Neuron (in vitro differentiated cells): Measurements from ENCODE around the gene ATP11A.

Experiments used
- H2AFZ ChIP-seq: one replicate; pipeline ENCODE4 v1.6.1; 2013; ENCODE audit warnings: low read depth, mild to moderate bottlenecking, inconsistent platforms, low read length, moderate library complexity
- H3K27me3 ChIP-seq: one replicate; pipeline ENCODE4 v1.6.1; 2013; ENCODE audit warnings: low read length; ENCODE audit not compliant: insufficient read depth
- H3K36me3 ChIP-seq: one replicate; pipeline ENCODE4 v1.6.1; 2013; ENCODE audit warnings: low read length; ENCODE audit not compliant: insufficient read depth
- H3K4me1 ChIP-seq: one replicate; pipeline ENCODE4 v1.6.1; 2013; ENCODE audit warnings: low read length; ENCODE audit not compliant: insufficient read depth
- H3K4me3 ChIP-seq: 2 replicates; pipeline ENCODE4 v1.5.1; 2013; ENCODE audit warnings: mild to moderate bottlenecking, low read length, moderate library complexity
- H3K9me3 ChIP-seq: one replicate; pipeline ENCODE4 v1.6.1; 2013; ENCODE audit warnings: low read length

ATP11A gene

DNA sequence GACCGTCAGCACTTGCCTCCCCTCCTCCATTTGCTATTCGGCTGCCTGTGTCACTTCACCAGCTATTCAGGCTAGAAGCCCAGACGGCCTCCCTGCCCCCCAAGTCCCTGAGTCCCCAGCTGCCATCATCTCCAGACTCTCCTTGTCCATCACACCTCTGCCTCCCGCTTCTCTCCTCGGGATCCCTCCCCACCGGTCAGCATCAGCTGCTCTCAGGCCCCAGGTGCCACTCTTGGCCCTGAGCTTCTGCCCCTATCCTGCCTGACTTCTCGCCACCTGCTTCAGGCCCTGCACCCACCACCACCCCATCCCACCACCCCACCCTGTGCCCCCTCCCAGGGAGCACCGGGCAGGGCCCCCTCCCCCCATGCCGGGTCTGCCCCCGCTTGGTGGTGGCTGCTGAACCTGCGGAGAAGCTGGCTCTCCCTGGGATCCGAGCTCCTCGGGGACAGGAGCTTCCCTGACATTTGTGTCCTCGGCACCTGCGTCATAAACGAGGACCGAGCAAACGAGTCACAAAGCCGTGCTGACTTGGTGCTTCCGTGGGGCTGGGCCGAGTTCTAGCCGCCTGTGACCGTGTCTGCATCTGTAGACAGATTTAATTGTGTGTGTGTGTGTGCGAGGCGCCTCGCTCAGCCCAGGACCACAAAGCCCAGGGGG is 208.9 kb downstream of the ATP11A start:
- Histone ChIP-seq H3K36me3 (no peaks in the 10 kb centered on the region), H3K4me1 (peaks cover 13% of the 10 kb centered on the region), H3K4me3 (no peak overlapping the region), H3K27me3 (peaks cover 6% of the 10 kb centered on the region), H3K9me3 (peaks cover 2% of the 10 kb centered on the region), H2AFZ (no peak overlapping the region)

DNA sequence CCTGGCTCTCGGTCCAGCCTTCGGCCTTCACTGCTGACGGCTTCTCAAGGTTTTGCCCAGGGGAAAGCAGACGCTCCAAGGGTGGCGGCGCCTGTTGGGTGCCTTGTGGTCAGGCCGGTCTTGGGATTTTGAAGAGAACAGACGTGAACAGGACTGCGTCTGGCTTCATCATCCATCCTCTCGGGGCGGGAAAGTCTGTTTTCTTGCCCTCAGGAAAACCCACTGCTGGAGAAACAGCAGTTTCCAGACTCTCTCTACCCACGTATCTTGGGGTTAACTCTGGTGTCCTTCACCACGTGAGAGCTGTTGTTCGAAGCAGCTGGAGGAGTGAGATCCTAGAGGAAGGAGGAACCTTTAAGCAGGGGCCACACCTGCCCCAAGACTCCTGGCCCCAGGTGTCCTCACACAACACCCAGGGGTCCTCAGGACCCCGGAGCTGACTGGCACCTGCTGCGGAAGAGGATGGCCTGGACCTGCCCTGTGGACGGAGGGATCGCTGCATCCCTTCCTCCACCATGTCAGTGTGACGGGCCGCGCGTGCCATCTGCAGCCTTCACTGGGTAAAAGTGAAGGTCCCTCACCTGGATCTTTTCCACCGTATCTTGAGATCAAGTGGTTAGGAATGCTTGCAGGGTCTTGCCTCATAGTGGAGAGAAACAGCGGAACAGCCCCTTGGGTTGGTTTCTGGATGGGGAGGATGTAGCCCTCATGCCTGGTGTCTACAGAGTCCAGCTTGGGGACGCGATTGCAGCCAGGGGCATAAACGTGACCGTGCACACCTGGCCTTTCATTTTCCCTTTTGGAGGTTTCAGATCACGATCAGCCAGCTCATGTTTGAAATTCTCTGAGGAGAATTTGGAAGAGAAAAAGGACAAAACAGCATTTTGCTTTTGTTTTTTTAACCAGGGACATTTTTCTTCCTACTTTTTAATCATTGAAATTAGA is 209.7 kb downstream of the ATP11A start:
- H3K27me3 ChIP-seq: peaks cover 6% of the 10 kb centered on the region
- peaks cover 6% of the 10 kb centered on the region for H3K9me3 ChIP-seq
- no peak overlapping the region for H3K4me3 ChIP-seq
- H2AFZ ChIP-seq: no peak overlapping the region
- no peaks in the 10 kb centered on the region for H3K36me3 ChIP-seq
- peaks cover 10% of the 10 kb centered on the region for H3K4me1 ChIP-seq

DNA sequence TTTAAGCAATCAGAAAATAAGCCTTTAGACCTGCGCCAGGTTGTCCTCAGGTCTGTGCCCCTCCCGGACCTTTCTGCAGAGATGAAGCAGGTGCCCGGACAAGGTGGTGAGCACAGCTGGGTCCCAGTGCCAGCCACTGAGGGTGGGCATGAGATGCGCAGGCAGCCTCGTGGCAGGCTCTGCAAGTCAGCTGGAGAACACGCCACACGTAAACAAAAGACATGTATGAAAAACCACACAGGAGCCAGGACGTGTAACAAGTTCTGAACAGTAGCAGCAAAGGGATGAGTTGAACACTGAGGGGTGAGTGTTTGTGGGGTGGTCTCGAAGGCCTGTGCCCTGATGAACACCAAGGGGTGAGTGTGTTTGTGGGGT is 210.4 kb downstream of the ATP11A start:
- H3K4me1 ChIP-seq: peaks cover 3% of the 10 kb centered on the region
- no peaks in the 10 kb centered on the region for H3K36me3 ChIP-seq
- peaks cover 9% of the 10 kb centered on the region for H3K9me3 ChIP-seq
- H3K27me3 ChIP-seq: peaks cover 3% of the 10 kb centered on the region
- H2AFZ ChIP-seq: no peak overlapping the region
- H3K4me3 ChIP-seq: no peak overlapping the region

DNA sequence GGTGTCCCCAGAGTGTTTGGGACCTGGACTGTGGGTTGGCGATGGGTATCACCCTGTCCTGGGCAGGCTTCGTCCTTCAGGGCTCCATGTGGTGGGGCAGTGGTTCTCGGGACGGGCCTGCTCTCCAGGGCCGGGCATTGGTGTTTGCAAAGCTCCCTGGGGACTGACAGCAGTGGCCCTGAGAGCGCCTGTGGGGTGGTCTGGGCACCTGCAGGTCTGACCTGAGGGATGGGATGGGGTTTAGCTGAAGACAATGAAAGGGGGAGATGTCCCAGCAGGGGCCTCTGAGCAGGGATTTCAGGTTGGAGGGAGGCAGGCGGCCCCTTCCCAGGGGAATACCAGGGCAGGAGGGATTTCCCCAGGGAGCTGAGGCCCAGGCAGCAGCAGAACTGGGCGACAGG is 210.9 kb downstream of the ATP11A start:
- Histone ChIP-seq H2AFZ (no peak overlapping the region), H3K4me3 (no peak overlapping the region), H3K36me3 (no peaks in the 10 kb centered on the region), H3K27me3 (no peaks in the 10 kb centered on the region), H3K4me1 (no peaks in the 10 kb centered on the region), H3K9me3 (peaks cover 11% of the 10 kb centered on the region)

DNA sequence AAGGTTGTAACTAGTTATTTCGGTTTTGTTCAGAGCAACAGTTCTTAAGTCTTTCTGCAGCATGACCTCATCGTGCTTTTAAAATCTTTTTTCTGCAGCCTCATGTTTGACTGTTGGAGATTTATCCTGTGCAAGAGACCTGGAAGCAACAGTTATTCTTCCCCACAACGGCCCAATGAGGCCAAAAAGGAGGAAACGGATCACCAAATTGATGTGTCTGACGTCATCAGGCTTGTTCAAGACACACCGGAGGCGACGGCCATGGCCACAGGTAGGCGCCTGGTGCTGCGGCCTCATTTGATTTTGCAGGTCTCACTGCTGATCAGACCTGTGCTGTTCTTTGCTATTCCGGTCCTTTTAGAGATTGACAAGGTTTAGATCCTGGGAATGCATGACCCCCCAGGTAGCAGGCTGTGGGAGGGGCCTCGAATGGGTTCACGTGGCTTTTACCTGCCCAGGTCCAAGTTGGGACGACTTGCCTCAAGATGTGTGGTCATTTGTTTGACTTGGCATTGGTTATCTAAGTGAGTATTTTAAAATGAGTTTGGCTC is 212.3 kb downstream of the ATP11A start:
- no peak overlapping the region for H2AFZ ChIP-seq
- no peaks in the 10 kb centered on the region for H3K27me3 ChIP-seq
- H3K4me1 ChIP-seq: no peaks in the 10 kb centered on the region
- no peaks in the 10 kb centered on the region for H3K36me3 ChIP-seq
- no peak overlapping the region for H3K4me3 ChIP-seq
- H3K9me3 ChIP-seq: peaks cover 11% of the 10 kb centered on the region

DNA sequence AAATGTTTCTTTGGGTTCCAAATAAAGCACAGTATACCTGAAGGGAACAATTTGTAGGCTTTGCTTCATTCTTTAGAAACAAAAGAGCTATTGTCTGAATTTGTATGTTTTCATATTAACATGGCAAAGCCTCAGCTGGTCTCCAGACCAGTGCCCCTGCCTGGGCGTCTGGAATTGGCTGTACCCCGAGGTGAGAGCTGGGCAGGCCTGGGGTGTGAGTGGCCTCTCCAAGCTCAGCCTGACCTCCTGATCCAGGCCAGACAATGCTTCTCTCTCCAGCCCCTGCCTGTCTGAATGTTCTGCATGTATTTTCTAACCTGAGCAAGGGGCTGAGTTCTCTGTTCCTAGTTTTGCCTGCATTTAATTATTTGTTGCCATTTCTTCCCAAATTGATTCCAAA is 212.8 kb downstream of the ATP11A start:
- Histone ChIP-seq H3K4me3 (no peak overlapping the region), H2AFZ (no peak overlapping the region), H3K4me1 (no peaks in the 10 kb centered on the region), H3K27me3 (no peaks in the 10 kb centered on the region), H3K36me3 (no peaks in the 10 kb centered on the region), H3K9me3 (peaks cover 11% of the 10 kb centered on the region)

DNA sequence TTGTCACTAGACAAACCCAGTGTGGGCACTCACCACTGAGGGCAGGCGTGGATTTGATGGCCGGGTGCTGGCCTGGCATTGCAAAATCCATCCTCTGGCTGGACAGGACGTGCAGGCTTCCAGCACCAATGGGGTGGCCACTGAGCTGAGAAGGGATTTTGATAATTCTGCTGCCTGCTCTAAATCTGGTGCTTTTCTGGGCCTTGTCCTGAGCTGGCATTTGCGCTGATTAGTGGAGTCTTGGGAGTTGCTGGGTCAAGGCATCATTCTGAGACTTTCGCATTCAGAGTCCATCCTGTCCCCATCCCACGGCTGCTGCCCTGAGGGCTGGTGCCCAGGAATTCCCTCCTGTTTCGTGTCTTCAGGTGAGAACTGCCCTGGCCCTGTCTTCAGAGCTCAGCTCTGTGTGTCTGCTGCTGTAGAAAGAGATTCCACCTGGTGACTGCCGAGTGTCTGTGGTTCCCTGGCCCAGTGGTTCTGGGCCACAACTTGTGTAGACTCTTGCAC is 213.3 kb downstream of the ATP11A start:
- Histone ChIP-seq H3K27me3 (no peaks in the 10 kb centered on the region), H3K4me1 (no peaks in the 10 kb centered on the region), H2AFZ (no peak overlapping the region), H3K9me3 (peaks cover 11% of the 10 kb centered on the region), H3K4me3 (no peak overlapping the region), H3K36me3 (no peaks in the 10 kb centered on the region)

DNA sequence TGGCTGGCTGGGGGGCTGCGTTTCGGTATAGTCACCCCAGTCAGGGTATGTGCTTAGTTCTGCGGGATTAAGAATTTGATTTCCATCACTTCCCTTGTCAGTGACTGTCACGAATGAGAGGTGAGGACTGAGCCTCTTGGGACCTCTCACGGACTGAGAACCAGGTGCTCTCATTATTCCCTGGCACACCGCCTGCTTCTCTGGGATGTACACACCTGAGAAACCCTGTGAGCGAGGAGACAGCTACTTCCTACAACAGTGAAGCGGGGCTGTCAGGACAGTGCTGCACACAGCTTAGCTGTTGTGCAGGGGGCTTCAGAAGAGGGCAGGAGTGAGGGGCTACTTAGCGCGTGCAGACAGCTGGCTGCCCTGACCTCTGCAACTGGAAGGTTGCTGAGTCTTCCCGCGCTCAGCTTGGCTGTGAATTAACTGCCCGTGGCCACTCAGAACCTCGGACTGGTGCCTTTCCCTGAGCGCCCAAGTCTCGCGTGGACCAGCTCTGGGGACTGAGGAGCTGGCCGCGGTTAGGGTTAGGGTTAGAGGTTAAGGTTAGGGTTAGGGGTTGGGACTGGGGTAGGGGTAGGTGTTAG is 213.9 kb downstream of the ATP11A start:
- no peaks in the 10 kb centered on the region for H3K4me1 ChIP-seq
- H3K27me3 ChIP-seq: no peaks in the 10 kb centered on the region
- peaks cover 11% of the 10 kb centered on the region for H3K9me3 ChIP-seq

DNA sequence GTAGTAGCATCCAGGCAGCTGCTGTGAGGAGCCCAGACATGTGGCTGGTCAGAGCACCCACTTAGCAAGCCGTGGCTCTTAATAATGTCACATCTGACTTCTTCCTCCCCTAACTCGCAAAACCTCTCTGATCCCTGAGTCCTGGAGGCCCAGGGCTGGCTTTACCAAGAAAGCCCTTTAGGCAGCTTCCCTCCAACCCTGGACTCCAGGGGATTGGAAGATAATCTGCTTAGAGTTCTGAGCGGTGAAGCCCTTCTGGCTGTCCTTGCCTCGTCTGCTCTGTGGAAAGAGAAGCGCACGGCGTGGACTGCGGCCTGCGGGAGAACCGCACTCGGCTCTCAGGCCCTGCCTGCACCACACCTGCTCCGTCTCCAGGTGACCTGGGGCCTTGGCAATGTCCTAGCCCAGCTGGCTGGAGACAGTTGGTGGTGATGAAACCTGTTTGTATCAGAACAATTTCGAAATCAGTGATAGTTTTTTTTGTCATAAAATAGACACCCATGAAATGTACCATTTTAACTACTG is 214.7 kb downstream of the ATP11A start:
- Histone ChIP-seq H3K9me3 (peaks cover 11% of the 10 kb centered on the region), H3K4me1 (no peaks in the 10 kb centered on the region), H2AFZ (no peak overlapping the region), H3K27me3 (no peaks in the 10 kb centered on the region), H3K4me3 (no peak overlapping the region), H3K36me3 (no peaks in the 10 kb centered on the region)

More for the DNA sequence above, 213.9 kb downstream of the ATP11A start:
- H3K4me3 ChIP-seq: no peak overlapping the region
- H3K36me3 ChIP-seq: no peaks in the 10 kb centered on the region
- no peak overlapping the region for H2AFZ ChIP-seq

DNA sequence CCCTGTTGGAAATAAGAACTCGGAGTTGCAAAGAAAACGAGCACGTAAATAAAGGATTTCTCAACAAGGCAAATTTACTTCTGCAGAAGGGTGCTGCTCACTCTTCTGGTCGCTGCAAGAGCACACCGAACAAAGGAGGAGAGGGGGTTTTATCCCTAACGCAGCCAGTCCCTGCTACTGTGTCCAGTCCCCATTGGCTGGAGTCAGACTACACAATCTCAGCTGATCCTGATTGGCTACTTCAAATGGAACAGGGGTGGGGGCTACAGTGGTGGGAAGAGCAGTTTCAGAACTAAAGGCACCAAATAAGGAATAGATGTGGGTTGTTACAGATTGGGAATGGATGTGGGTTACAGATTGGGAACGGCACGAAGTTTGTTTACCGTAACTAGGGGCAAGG is 215.2 kb downstream of the ATP11A start:
- Histone ChIP-seq H3K4me3 (no peak overlapping the region), H3K36me3 (no peaks in the 10 kb centered on the region), H2AFZ (no peak overlapping the region), H3K9me3 (peaks cover 10% of the 10 kb centered on the region), H3K4me1 (no peaks in the 10 kb centered on the region), H3K27me3 (no peaks in the 10 kb centered on the region)

DNA sequence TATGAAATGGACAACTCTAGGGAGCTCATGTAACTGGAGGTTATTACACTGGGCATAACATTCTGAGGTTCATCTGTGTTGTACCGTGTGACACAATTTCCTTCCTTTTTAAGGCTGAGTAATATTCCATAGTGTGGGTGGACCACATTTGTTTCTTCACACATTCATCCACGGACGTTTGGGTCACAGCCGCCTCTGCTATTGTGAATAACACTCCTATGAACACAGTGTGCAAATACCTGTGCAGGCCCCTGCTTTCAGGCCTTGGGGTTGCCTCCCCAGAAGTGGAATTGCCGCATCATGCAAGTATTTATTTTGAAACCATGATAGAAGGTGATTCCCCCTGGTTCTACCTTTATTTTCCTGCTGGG is 215.8 kb downstream of the ATP11A start:
- Histone ChIP-seq H3K4me3 (no peak overlapping the region), H3K9me3 (peaks cover 9% of the 10 kb centered on the region), H3K4me1 (no peaks in the 10 kb centered on the region), H2AFZ (no peak overlapping the region), H3K27me3 (no peaks in the 10 kb centered on the region), H3K36me3 (no peaks in the 10 kb centered on the region)

DNA sequence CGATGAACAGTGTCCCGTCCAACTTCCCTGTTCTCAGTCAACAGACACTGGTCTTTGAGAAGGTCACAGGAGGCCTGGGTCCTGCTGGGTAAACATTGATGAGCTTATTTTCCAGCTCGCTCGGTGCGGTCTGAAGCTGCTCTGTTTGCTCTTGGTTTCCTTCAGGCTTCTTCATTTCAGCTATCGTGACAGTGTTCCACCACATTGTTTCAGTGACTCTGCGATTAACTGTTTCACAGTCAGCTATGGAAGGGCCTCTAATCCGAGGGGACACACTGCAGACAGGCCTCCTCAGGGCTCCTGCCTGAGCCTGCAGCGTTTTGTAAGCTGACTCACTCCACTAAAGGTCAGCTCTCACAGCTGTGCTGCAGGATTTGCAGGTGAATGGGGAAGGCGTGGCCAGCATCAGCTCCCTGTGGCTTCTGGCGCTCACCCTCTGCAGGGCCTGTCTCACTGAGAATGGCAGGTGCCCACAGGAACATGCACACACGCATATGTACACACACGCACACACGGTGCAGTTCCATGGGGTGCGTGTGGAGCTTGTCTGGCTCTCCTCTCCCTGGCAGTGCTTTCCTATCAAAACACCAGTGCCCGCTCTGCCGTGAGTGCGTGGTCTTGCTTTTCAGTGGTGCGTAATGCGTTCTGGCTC is 216.3 kb downstream of the ATP11A start:
- no peaks in the 10 kb centered on the region for H3K4me1 ChIP-seq
- H3K4me3 ChIP-seq: no peak overlapping the region

More for the DNA sequence above, 216.3 kb downstream of the ATP11A start:
- H3K27me3 ChIP-seq: no peaks in the 10 kb centered on the region
- H3K9me3 ChIP-seq: peaks cover 9% of the 10 kb centered on the region
- no peaks in the 10 kb centered on the region for H3K36me3 ChIP-seq
- no peak overlapping the region for H2AFZ ChIP-seq
